ENCODE measurements around the gene MRM2.

GRCh38 chr7:2209146-2209960 lies 32.7 kb downstream of the MRM2 start:
- TF ChIP-seq CTCF (conservative IDR thresholded peaks at IDR 0.05 in 1 of 2, IDR thresholded peaks at IDR 0.05 in 1 of 2; ENCODE audit: extremely low read depth in 1 of 2, insufficient read depth in 1 of 2, low read depth in 1 of 2, low read length in 2 of 2): peak; percentile 61 to 75
- no peak for TF ChIP-seq EZH2 (IDR thresholded peaks at IDR 0.05; ENCODE audit: borderline replicate concordance, low read length)

Measured in mammary epithelial cell (primary cell).